Medulla oblongata (tissue), 1 donor: ENCODE measurements around the gene ZSWIM8.
"Not testable (repeated sequence)": the region's sequence is repeated elsewhere in the genome, so short reads cannot be mapped to it uniquely, and the experiment has no call there.

Experiments
- DNase-seq: peaks from one replicate; pipeline ENCODE4 v3.0.0-alpha.2; 2015; ENCODE audit errors: extremely low spot score

Gene ZSWIM8

GRCh38 chr10:73772281-73773151, 12.9 kb upstream of the ZSWIM8 start:
- peak; percentile 78 for DNase-seq

GRCh38 chr10:73773152-73773879, 12.1 kb upstream of the ZSWIM8 start:
- DNase-seq, result no peak

- no peak for DNase-seq
Measured at GRCh38 chr10:73774637-73775036, 10.8 kb upstream of the ZSWIM8 start.

GRCh38 chr10:73779018-73779417, 6.4 kb upstream of the ZSWIM8 start:
- DNase-seq, result no peak

- DNase-seq, result no peak
Measured at GRCh38 chr10:73779539-73780197, 5.7 kb upstream of the ZSWIM8 start.

- no peak for DNase-seq
Measured at GRCh38 chr10:73780301-73780700, 5.1 kb upstream of the ZSWIM8 start.

GRCh38 chr10:73780966-73781365, 4.4 kb upstream of the ZSWIM8 start:
- DNase-seq, result no peak

- no peak for DNase-seq
Measured at GRCh38 chr10:73781548-73781878, 3.9 kb upstream of the ZSWIM8 start.

GRCh38 chr10:73781879-73782748, 3.3 kb upstream of the ZSWIM8 start, which contains the start of gene CHCHD1:
TSS of gene CHCHD1 (plus strand) at chr10:73782048. CDS start at chr10:73782076, 28 bp downstream.
- DNase-seq, result peak; percentile 91

GRCh38 chr10:73782749-73783085, 2.7 kb upstream of the ZSWIM8 start:
- DNase-seq, result no peak

GRCh38 chr10:73785721-73786511, 510 bp downstream of the ZSWIM8 start:
- no peak for DNase-seq

- DNase-seq, result no peak
Measured at GRCh38 chr10:73786512-73786885, 1.1 kb downstream of the ZSWIM8 start.

GRCh38 chr10:73787031-73787800, 1.8 kb downstream of the ZSWIM8 start:
- DNase-seq, result not testable (repeated sequence)

- no peak for DNase-seq
Measured at GRCh38 chr10:73788864-73789658, 3.7 kb downstream of the ZSWIM8 start.

GRCh38 chr10:73789659-73790055, 4.3 kb downstream of the ZSWIM8 start:
- DNase-seq, result no peak

GRCh38 chr10:73790886-73791625, 5.7 kb downstream of the ZSWIM8 start:
- no peak for DNase-seq

GRCh38 chr10:73791871-73792400, 6.5 kb downstream of the ZSWIM8 start:
- no peak for DNase-seq

- no peak for DNase-seq
Measured at GRCh38 chr10:73793456-73793855, 8.1 kb downstream of the ZSWIM8 start.
